Spleen (tissue), 11 donors: Measurements from ENCODE around the gene LRRK1. TPM values are rescaled to one million over a fixed set of nuclear protein-coding genes. Genes with fewer than 3 reads are reported as not detected.

Experiments used
- DNase-seq: peaks from one replicate; pipeline ENCODE4 v3.0.0-alpha.2; 2020
- H3K27ac ChIP-seq, 8 donors: fragments of 200-600 bp; sonication (generic) in 7 of 8; 1 replicate in 4 of 8; 2 replicates in 4 of 8; pipeline versions ENCODE4 v1.5.0 to v1.8.0; 2016 to 2021; ENCODE audit warnings: inconsistent platforms in 4 of 8, mild to moderate bottlenecking in 4 of 8, moderate library complexity in 1 of 8
- H3K27me3 ChIP-seq, 7 donors: fragments of 200-600 bp; sonication (generic) in 6 of 7; replicated peaks in 1 of 7; 1 replicate in 4 of 7; 2 replicates in 3 of 7; pipeline versions ENCODE4 v1.5.0 to v1.8.0; 2016 to 2021; ENCODE audit warnings: inconsistent platforms in 3 of 7, mild to moderate bottlenecking in 1 of 7
- H3K36me3 ChIP-seq, 6 donors: fragments of 200-600 bp; sonication (generic) in 5 of 6; 1 replicate in 4 of 6; 2 replicates in 2 of 6; pipeline versions ENCODE4 v1.5.0 to v1.8.0; 2016 to 2021; ENCODE audit warnings: inconsistent platforms in 2 of 6
- H3K4me1 ChIP-seq, 6 donors: fragments of 200-600 bp; sonication (generic) in 5 of 6; 1 replicate in 3 of 6; 2 replicates in 3 of 6; pipeline versions ENCODE4 v1.5.0 to v1.8.0; 2016 to 2021; ENCODE audit warnings: inconsistent platforms in 3 of 6
- H3K4me3 ChIP-seq, 8 donors: fragments of 200-600 bp; sonication (generic) in 7 of 8; 1 replicate in 4 of 8; 2 replicates in 4 of 8; pipeline versions ENCODE4 v1.5.0 to v1.8.0; 2016 to 2021; ENCODE audit warnings: inconsistent platforms in 4 of 8, mild to moderate bottlenecking in 4 of 8, moderate library complexity in 2 of 8
- H3K9me3 ChIP-seq, 8 donors: fragments of 200-600 bp; sonication (generic) in 7 of 8; 1 replicate in 4 of 8; 2 replicates in 4 of 8; pipeline versions ENCODE4 v1.5.0 to v1.8.0; 2016 to 2021; ENCODE audit warnings: inconsistent platforms in 4 of 8
- CTCF ChIP-seq, 11 experiments: fragments of 200-600 bp in 7 of 11; fragments of 450-650 bp in 4 of 11; sonication (generic) in 4 of 11; IDR thresholded peaks in 8 of 11; conservative IDR thresholded peaks in 3 of 11; 1 replicate in 7 of 11; 2 replicates in 4 of 11; pipeline versions ENCODE4 v1.4.0 to v1.8.0; 2016 to 2021; ENCODE audit warnings: antibody characterized with exemption in 11 of 11, inconsistent platforms in 4 of 11, mild to moderate bottlenecking in 1 of 11
- POLR2A ChIP-seq, 3 donors: fragments of 450-650 bp; IDR thresholded peaks; one replicate each; pipeline ENCODE4 v1.5.1; 2017; ENCODE audit warnings: antibody characterized with exemption in 3 of 3, mild to moderate bottlenecking in 1 of 3
- POLR2AphosphoS5 ChIP-seq, 3 donors: sonication (generic); formaldehyde crosslinking; IDR thresholded peaks; one replicate each; pipeline ENCODE4 v1.5.1; 2017; ENCODE audit warnings: antibody characterized with exemption in 3 of 3
- WGBS, 5 donors: extraction: QIAGEN DNeasy Blood & Tissue Kit in 3 of 5; methylation state at CpG; one replicate each; pipeline versions ENCODE4 v1.1.5 to v1.1.7; 2013 to 2018; 5-methylcytosine and 5-hydroxymethylcytosine counted together
- intact Hi-C: fragments of 100-400 bp; cut with DNase I; formaldehyde crosslinking; loops from one replicate; pipeline ENCODE4 v1.15.0; 2023; ENCODE audit warnings: low total_unique reads
- polyA plus RNA-seq, 3 donors: library from polyadenylated mRNA; stranded (reverse); fragments of 200-250 nt; gene quantifications; one replicate each; pipeline ENCODE4 v1.2.1, GENCODE V29; 2013
- total RNA-seq, 7 donors: library from RNA; depleted of rRNA in 3 of 7; stranded (reverse); fragments of >200 nt in 3 of 7; fragmentation: NEBNext Ultra II Directional in 4 of 7; extraction: Animal tissue kit (Norgen Biotek cat#: 25700) in 4 of 7; gene quantifications; one replicate each; pipeline versions ENCODE4 v1.1.0 to v1.2.1, GENCODE V29; 2016 to 2021
- donor health status: healthy with polysubstance abuse.
- donor health status: DM: no; HTN: no; CAD: no; lungs with moderate emphysema.
- donor health status: DM: no; HTN: no; CAD: no.
- donor health status: Bipolar disorder and iron deficiency.
- donor health status: healthy.
- donor health status: DM: no; HTN: no; CAD: no.
- donor health status: DM: yes; HTN: yes; CAD: no.

LRRK1 gene
- total and polyA plus RNA-seq, 10 donors = 12.0 to 60.2 (median 48.8) TPM

DNA sequence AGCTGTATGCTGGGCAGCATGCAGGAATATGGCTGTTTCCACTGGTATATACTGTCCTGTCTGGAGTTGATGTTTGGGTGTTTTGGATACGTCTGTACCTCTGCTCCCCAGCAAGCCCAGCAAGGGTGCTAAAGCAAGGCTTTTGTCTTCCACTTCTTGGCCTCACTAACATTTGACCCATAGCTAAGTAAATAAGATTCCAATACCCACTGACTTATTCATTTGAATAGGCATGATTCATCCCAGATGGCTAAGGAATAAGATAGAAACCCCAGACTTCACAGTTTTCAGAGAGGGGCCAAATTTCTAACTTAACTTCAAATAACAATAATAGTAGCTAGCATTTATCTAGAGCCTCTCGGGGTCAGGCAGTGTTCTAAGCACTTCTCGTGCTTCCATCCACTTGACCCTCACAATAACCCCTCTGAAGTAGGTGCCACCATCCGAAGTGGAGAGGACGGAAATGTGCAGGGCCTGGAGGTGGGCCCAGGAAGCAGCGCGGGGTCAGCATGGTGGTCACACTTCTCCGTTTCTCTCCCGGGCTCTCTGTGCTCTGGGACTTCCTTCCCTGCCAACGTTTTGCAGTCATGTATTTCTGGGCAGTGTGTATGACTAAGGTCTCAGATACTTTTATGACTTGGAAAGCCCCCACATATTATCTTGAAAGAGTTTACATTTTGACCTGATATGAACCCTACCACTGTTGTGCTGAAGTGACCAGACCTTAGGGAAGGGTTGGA is 39.3 kb downstream of the LRRK1 start:
- Histone ChIP-seq H3K9me3 (no peaks in the 10 kb centered on the region), H3K4me1 (peaks cover 6 to 30% (median 20%) of the 10 kb centered on the region in 6 donors), H3K36me3 (peaks cover 0 to 6% (median 0%) of the 10 kb centered on the region in 6 donors), H3K4me3 (no peak overlapping the region), H3K27ac (peak overlapping the region in 4 of 8 donors; percentile 31 to 39 (median 33)), H3K27me3 (peaks cover 0 to 7% (median 0%) of the 10 kb centered on the region in 7 donors)
- WGBS, 5 donors = 21 to 43% (median 34%) methylated on average over 10 of the region's 10 CpGs
- intact Hi-C loops = no loop called here
- no peak for TF ChIP-seq POLR2AphosphoS5 (IDR thresholded peaks at IDR 0.05)
- no peak for TF ChIP-seq POLR2A (IDR thresholded peaks at IDR 0.05)
- TF ChIP-seq CTCF (IDR thresholded peaks at IDR 0.05 in 8 of 11, conservative IDR thresholded peaks at IDR 0.05 in 3 of 11) = no peak
- DNase-seq = no peak

GRCh38 chr15:100959066-100960050 is 40.2 kb downstream of the LRRK1 start:
- Histone ChIP-seq H3K9me3 (no peaks in the 10 kb centered on the region), H3K4me3 (no peak overlapping the region), H3K27me3 (peaks cover 0 to 7% (median 0%) of the 10 kb centered on the region in 7 donors), H3K4me1 (peaks cover 6 to 30% (median 20%) of the 10 kb centered on the region in 6 donors), H3K36me3 (peaks cover 0 to 14% (median 0%) of the 10 kb centered on the region in 6 donors), H3K27ac (peak overlapping the region in 3 of 8 donors; percentile 31 to 41 (median 39))
- intact Hi-C loops = no loop called here
- 46 to 67% (median 52%) methylated on average over 14 of the region's 14 CpGs for WGBS, 5 donors
- TF ChIP-seq POLR2AphosphoS5 (IDR thresholded peaks at IDR 0.05) = no peak
- TF ChIP-seq CTCF (IDR thresholded peaks at IDR 0.05 in 8 of 11, conservative IDR thresholded peaks at IDR 0.05 in 3 of 11) = no peak
- no peak for TF ChIP-seq POLR2A (IDR thresholded peaks at IDR 0.05)
- peak; percentile 78 for DNase-seq

GRCh38 chr15:100966997-100967396 is 47.8 kb downstream of the LRRK1 start:
- H3K27ac ChIP-seq = no peak overlapping the region
- H3K36me3 ChIP-seq = peaks cover 0 to 29% (median 0%) of the 10 kb centered on the region in 6 donors
- intact Hi-C loops = no loop called here
- WGBS, 5 donors = 57 to 74% (median 69%) methylated on average over 4 of the region's 4 CpGs
- no peaks in the 10 kb centered on the region for H3K4me1 ChIP-seq
- peaks cover 0 to 6% (median 0%) of the 10 kb centered on the region in 7 donors for H3K27me3 ChIP-seq
- no peak overlapping the region for H3K4me3 ChIP-seq
- peaks cover 0 to 7% (median 0%) of the 10 kb centered on the region in 8 donors for H3K9me3 ChIP-seq
- TF ChIP-seq CTCF (IDR thresholded peaks at IDR 0.05 in 8 of 11, conservative IDR thresholded peaks at IDR 0.05 in 3 of 11) (no peak), POLR2A (IDR thresholded peaks at IDR 0.05) (no peak), POLR2AphosphoS5 (IDR thresholded peaks at IDR 0.05) (no peak)
- no peak for DNase-seq
